A673 (cell line): ENCODE results near the gene BBS12.

Experiments used
- CTCF ChIP-seq: fragments of 300-800, 200-600 bp; sonication (generic); conservative IDR thresholded peaks from 2 replicates; pipeline ENCODE4 v1.5.1; 2017; ENCODE audit warnings: low read depth, mild to moderate bottlenecking, antibody characterized with exemption, low read length, moderate library complexity, mixed read lengths
- EZH2 ChIP-seq: fragments of 200-600 bp; sonication (generic); IDR thresholded peaks from 2 replicates; pipeline ENCODE4 v1.6.1; 2017; ENCODE audit warnings: borderline replicate concordance, low read depth, mild to moderate bottlenecking, mixed read lengths, antibody characterized with exemption, low read length; ENCODE audit not compliant: poor library complexity, severe bottlenecking

DNA sequence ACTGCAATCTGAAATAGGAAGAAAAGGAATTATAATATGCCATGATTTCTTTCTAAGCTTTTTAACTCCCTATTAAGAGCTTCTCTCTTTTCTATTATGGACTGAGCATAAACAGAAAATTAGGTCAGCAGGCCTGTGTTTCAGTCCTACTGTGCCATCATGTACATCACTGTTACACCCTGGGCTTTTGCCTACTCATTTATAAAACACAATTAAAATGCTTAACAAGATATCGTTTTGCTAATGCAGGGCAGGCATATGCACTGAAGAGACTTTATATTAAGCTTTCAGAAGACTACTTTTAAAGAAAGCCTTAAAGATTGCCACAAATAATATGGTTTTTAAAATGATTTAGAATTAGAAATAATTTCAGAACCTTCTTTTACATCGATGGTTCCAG lies 828 bp upstream of the BBS12 start:
- TF ChIP-seq CTCF (no peak), EZH2 (no peak)
